ENCODE measurements around the gene ZNF33B. TPM values are rescaled to one million over a fixed set of nuclear protein-coding genes. Genes with fewer than 3 reads are reported as not detected.

The ZNF33B gene
- total RNA-seq, 2 donors from 2014 or later, result 10.2 to 10.4 TPM

DNA sequence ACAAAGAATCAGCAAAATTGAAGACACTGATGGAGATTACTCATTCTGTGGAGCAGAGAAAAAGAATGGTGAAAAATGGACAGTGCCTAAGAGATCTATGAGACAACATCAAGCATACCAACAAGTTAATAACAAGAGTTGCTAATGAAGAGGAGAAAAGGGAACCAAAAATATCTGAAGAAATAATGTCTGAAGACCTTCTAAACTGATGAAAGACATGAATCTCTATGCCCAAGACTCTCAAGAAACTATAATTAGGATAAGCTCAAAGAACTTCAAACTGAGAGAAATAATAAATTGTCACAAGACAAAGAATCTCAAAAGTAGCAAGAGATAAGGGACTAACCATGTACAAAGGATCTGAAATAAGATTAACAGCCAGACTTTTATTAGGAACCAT, 93.4 kb downstream of the ZNF33B start:
- intact Hi-C loops (cut with DNase I), result no loop called here
- ATAC-seq (no peak), DNase-seq (no peak)

DNA sequence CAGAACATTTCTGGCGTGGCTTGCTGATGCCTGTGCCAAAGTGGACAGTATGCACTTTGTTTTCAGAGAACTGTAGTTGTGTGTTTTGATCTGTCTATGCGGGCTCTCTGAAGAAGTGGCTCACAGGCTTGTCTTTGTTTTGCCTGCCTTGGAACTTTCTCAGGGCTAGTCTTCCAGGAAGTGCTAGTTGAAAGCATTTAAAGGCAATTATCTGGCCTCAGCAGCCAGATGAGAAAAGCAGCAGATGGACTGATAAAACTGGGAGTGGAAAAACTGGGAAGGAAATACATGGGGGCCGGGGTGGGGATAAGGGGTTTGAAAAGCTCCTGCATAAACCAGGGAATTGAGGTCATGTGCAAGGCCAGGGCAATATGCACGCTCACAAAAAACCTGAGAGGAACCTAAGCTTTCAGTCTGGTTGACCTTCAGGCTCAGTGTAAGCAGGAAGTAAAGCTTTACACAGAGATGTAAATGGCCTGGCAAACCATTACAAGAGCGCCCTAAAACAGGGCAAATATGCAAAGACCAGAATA, 94.5 kb downstream of the ZNF33B start:
- ATAC-seq, result no peak
- intact Hi-C loops (cut with DNase I), result no loop called here
- DNase-seq, result no peak

Other genes with a start within 250 kb of the ZNF33B start
- 10 to 100 TPM; 11.8 to 14.3 TPM for gene BMS1, start 144.2 kb upstream of the ZNF33B start, total RNA-seq